ENCODE results near the gene ZNF780A.

DNA sequence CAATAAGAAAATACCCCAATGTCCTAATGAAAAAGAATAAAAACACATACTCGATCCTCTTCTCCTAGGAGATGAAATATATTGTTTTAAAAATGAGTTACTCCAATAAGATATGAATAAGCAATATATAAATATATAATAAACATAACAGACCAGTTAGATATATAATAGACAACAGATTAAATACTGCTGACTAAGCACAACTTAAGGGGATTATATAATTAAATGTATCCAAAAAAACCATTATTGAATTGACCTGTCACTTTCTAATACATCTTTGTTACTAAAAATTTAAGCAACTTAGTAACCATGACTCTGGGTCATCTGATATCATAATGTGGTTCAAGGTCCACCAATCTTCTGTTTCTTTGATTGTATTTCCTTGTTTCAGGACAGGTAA is 20.7 kb downstream of the ZNF780A start:
- TF ChIP-seq GATA3 (IDR thresholded peaks at IDR 0.05; ENCODE audit: low read depth, low read length) (no peak), GATA2 (IDR thresholded peaks at IDR 0.05; ENCODE audit: low read depth, low read length) (no peak)
